GM12875 (cell line): Measurements from ENCODE around the gene SPATA6.
"Not testable (repeated sequence)": the region's sequence is repeated elsewhere in the genome, so short reads cannot be mapped to it uniquely, and the experiment has no call there.

Source experiments
- H3K4me3 ChIP-seq: one replicate; pipeline ENCODE4 v1.5.1; 2011; ENCODE audit warnings: low read depth, low read length, control low read depth
- TF ChIP-seq, protein P1 (sequence below): IDR thresholded peaks from 2 replicates; pipeline ENCODE4 v1.5.1; 2011; ENCODE audit warnings: low read depth, mild to moderate bottlenecking, control low read depth, inconsistent platforms, low read length, moderate library complexity, borderline replicate concordance; ENCODE audit not compliant: insufficient read depth

The SPATA6 gene

DNA sequence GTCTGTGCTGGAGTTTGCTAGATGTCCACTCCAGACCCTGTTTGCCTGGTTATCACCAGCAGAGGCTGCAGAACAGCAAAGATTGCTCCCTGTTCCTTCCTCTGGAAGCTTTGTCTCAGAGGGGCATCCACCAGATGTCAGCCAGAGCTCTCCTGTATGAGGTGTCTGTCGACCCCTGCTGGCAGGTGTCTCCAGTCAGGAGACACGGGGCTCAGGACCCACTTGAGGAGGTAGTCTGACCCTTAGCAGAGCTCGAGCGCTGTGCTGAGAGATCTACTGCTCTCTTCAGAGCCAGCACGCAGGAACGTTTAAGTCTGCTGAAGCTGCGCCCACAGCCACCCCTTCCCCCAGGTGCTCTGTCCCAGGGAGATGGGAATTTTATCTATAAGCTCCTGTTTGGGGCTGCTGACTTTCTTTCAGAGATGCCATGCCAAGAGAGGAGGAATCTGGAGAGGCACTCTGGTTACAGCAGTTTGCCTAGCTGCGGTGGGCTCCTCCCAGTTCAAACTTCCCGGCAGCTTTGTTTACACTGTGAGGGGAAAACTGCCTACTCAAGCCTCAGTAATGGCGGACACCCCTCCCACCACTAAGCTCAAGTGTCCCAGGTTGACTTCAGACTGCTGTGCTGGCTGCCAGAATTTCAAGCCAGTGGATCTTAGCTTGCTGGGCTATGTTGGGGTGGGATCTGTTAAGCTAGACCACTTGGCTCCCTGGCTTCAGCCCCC is 187.1 kb downstream of the SPATA6 start:
- H3K4me3 ChIP-seq: not testable (repeated sequence)
- TF ChIP-seq, protein P1, sequence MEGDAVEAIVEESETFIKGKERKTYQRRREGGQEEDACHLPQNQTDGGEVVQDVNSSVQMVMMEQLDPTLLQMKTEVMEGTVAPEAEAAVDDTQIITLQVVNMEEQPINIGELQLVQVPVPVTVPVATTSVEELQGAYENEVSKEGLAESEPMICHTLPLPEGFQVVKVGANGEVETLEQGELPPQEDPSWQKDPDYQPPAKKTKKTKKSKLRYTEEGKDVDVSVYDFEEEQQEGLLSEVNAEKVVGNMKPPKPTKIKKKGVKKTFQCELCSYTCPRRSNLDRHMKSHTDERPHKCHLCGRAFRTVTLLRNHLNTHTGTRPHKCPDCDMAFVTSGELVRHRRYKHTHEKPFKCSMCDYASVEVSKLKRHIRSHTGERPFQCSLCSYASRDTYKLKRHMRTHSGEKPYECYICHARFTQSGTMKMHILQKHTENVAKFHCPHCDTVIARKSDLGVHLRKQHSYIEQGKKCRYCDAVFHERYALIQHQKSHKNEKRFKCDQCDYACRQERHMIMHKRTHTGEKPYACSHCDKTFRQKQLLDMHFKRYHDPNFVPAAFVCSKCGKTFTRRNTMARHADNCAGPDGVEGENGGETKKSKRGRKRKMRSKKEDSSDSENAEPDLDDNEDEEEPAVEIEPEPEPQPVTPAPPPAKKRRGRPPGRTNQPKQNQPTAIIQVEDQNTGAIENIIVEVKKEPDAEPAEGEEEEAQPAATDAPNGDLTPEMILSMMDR: 0 out of 2 replicates have a peak, but pooled peaks have one; percentile 15

DNA sequence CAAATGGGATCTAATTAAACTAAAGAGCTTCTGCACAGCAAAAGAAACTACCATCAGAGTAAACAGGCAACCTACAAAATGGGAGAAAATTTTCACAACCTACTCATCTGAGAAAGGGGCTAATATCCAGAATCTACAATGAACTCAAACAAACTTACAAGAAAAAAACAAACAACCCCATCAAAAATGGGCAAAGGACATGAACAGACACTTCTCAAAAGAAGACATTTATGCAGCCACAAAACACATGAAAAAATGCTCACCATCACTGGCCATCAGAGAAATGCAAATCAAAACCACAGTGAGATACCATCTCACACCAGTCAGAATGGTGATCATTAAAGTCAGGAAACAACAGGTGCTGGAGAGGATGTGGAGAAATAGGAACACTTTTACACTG is 189.7 kb downstream of the SPATA6 start:
- H3K4me3 ChIP-seq: not testable (repeated sequence)

DNA sequence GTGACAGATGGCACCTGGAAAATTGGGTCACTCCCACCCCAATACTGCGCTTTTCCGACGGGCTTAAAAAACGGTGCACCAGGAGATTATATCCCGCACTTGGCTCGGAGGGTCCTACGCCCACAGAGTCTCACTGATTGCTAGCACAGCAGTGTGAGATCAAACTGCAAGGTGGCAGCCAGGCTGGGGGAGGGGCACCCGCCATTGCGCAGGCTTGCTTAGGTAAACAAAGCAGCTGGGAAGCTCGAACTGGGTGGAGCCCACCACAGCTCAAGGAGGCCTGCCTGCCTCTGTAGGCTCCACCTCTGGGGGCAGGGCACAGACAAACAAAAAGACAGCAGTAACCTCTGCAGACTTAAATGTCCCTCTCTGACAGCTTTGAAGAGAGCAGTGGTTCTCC is 194.6 kb downstream of the SPATA6 start:
- H3K4me3 ChIP-seq: not testable (repeated sequence)

DNA sequence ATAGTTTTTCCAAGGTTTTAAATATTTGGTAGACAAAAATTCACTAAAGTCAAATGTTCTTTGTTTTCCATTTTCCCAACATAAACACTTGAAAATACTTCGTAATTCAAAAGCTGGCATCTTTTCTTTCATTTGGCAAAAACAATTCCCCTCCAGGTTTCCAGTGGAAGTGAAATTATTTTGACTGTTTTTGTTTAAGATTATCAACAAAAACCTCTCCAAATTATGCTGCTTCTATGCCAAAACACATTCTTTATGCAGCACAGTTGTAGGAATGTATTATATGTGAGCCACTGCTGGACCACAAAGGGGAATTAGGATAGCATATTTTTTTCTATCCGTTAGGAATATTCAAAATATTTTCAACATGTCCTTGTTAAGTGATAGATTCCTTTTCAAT is 205.4 kb downstream of the SPATA6 start:
- TF ChIP-seq, protein P1: no peak
- no peak overlapping the region for H3K4me3 ChIP-seq

DNA sequence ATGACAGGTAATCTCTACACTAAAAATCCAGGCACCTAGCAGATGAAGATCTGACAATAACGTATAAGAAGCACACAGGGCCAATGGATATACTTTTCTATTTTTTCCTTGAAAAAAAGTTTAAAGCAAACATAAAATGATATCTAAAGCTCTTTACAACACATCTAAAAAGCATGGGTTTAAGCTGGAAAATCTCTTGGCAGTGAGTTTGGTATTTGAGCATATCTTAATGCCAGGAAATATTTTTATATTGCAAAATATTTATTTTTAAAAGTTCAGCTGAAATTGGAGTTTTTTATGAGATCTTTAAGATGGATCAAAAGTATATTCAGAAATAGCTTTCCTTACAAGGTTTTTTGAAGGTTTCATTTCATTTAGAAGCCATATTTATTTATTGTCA is 209.0 kb downstream of the SPATA6 start:
- no peak overlapping the region for H3K4me3 ChIP-seq
- TF ChIP-seq, protein P1: no peak

DNA sequence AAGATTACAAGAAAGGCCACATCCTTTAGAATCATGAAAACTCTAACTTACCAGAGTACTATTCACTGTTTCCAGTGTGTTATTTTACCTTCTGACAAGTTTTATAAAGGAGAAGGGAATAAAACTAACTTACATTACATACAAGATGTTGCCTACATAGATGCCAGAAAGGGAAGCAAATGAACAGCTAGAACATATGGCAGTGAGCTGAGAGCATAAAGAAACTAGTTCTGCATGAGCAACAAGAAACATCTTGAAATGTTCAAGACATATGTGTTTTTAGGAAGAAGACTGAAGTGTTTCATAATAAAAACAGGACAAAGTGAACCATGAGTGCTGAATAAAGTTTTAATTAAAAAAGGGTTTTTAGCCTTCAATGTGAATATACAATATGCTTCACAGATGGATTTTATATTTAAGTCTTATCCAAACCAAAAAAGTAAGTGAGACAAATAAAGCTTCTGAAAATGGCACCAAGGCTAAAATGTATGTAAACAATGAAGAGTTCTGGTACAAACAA is 210.1 kb downstream of the SPATA6 start:
- no peak overlapping the region for H3K4me3 ChIP-seq
- TF ChIP-seq, protein P1: no peak

DNA sequence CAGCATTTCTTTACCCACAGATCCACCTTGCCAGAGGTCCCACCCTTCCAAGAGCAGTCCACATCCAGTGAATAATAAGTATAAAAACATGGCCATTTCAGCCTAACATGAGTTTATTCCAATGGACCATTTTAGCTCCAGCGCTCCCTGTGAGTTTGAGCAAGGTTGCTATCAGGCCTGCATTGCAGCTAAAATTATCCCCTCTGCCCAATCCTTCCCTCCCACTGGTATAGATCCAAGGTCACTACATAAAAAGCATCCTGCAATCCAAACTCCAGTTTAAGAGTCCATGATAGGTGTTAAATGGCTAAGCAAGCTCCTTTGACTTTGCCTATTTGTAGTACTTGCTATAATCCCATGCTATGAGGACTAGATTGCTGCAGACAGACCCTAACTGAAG is 213.9 kb downstream of the SPATA6 start:
- TF ChIP-seq, protein P1: no peak
- H3K4me3 ChIP-seq: no peak overlapping the region

DNA sequence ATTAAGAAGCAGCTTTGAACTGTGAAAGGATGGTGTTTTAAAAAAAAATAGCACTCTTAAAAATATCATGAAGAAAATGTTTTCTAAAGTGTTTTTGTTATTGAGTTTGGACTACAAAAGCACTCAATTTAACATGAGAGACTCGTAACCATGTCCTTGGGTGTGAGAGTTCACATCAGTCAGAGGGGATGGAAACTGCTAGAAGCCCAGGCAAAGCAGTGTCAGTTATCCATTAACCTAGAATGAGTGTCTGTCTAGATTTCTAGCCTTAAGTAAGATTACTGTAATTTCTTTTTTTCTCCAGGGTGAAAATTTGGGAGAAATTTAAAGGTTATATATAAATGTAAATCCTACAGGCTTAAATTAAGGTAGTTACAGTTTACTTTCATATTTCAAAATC is 217.8 kb downstream of the SPATA6 start:
- TF ChIP-seq, protein P1: no peak
- H3K4me3 ChIP-seq: no peak overlapping the region
